ENCODE measurements around the gene WDTC1. TPM values are rescaled to one million over a fixed set of nuclear protein-coding genes. Genes with fewer than 3 reads are reported as not detected.

The WDTC1 gene
- total and polyA plus RNA-seq, 2 of the 13 experiments (the other 11 are each of a cell fraction or from before 2014, with no cell fraction given): 5.5 TPM

DNA sequence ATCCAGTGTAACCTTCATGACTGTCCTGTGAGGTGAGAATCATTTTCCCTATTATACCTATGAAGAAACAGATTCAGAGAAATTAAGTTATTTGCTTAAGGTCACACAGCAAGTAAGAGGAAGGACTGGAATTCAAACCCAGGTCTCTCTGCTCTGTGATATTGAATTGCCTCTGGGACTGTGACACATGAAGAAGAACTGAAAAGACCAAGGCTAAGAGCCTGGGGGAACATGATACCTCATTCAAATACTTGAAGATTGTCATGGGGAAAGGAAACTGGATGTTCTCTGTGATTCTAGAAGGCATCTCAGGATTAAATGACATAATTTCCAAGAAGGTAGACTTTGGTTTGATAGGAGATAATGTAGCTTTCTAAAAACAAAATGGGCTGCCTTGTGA, 3.6 kb downstream of the WDTC1 start:
- Histone ChIP-seq H3K4me2 (ENCODE audit: low read depth, low read length) (no peak overlapping the region), H3K9ac (ENCODE audit: insufficient read depth, low read depth, low read length) (no peak overlapping the region), H3K27me3 (ENCODE audit: control insufficient read depth in 1 of 2, insufficient read depth in 2 of 2, low read length in 2 of 2) (no peaks in the 10 kb centered on the region), H3K4me1 (ENCODE audit: insufficient read depth, low read length) (peaks cover 20% of the 10 kb centered on the region), H3K4me3 (replicated peaks in 1 of 3; ENCODE audit: insufficient read depth in 1 of 3, low read depth in 2 of 3, low read length in 3 of 3) (no peak overlapping the region), H3K27ac (ENCODE audit: extremely low read length, insufficient read depth, low read length) (no peak overlapping the region), H3K79me2 (ENCODE audit: insufficient read depth, low read length) (peaks cover 11% of the 10 kb centered on the region), H3K9me3 (ENCODE audit: low read length) (no peaks in the 10 kb centered on the region), H3K36me3 (replicated peaks in 1 of 2; ENCODE audit: control insufficient read depth in 1 of 2, insufficient read depth in 2 of 2, low read length in 2 of 2) (no peaks in the 10 kb centered on the region), H4K20me1 (ENCODE audit: insufficient read depth, low read length) (no peaks in the 10 kb centered on the region), H2AFZ (ENCODE audit: low read length) (no peak overlapping the region)
- FAIRE-seq (no peak), ATAC-seq (no peak), DNase-seq (ENCODE audit: low spot score) (no peak)
- POLR2A ChIA-PET: no interaction called here
- no TSS peak for BruUV-seq (replicated peaks)
- in situ Hi-C loops (cut with HindIII; ENCODE audit: extremely low pct_ligation_motif_present, low pct_unique_long_range_greater_than_20kb): no loop called here
- intact Hi-C loops (cut with micrococcal nuclease; ENCODE audit: unreplicated experiment): no loop called here
- CTCF ChIA-PET (ENCODE audit: low intra/inter-chr PET ratio, low total read pairs): no interaction called here
- TF ChIP-seq AHR (CRISPR knock-in tag; IDR thresholded peaks at IDR 0.05) (no peak), ZNF335 (CRISPR knock-in tag; IDR thresholded peaks at IDR 0.05) (no peak), POLR2AphosphoS5 (IDR thresholded peaks at IDR 0.05; ENCODE audit: low read depth, low read length) (no peak), NCOA2 (CRISPR knock-in tag; IDR thresholded peaks at IDR 0.05) (no peak), GTF2F1 (IDR thresholded peaks at IDR 0.05; ENCODE audit: low read length) (no peak), ZSCAN22 (CRISPR knock-in tag; IDR thresholded peaks at IDR 0.05) (no peak), ZNF292 (CRISPR knock-in tag; IDR thresholded peaks at IDR 0.05; ENCODE audit: borderline replicate concordance, low read depth) (no peak), SIN3A (IDR thresholded peaks at IDR 0.05; ENCODE audit: borderline replicate concordance, low read depth, low read length) (no peak), YY1 (IDR thresholded peaks at IDR 0.05; ENCODE audit: insufficient read depth, insufficient replicate concordance, low read depth, low read length) (no peak), MTA3 (CRISPR knock-in tag; IDR thresholded peaks at IDR 0.05) (no peak), KLF16 (CRISPR knock-in tag; IDR thresholded peaks at IDR 0.05) (no peak), ZNF878 (CRISPR knock-in tag; IDR thresholded peaks at IDR 0.05) (no peak), ZNF773 (CRISPR knock-in tag; IDR thresholded peaks at IDR 0.05; ENCODE audit: borderline replicate concordance) (no peak), ZNF225 (CRISPR knock-in tag; IDR thresholded peaks at IDR 0.05) (no peak)
- TF ChIP-seq, protein P1, sequence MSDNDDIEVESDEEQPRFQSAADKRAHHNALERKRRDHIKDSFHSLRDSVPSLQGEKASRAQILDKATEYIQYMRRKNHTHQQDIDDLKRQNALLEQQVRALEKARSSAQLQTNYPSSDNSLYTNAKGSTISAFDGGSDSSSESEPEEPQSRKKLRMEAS (IDR thresholded peaks at IDR 0.05): no peak
- TF ChIP-seq, protein P2, sequence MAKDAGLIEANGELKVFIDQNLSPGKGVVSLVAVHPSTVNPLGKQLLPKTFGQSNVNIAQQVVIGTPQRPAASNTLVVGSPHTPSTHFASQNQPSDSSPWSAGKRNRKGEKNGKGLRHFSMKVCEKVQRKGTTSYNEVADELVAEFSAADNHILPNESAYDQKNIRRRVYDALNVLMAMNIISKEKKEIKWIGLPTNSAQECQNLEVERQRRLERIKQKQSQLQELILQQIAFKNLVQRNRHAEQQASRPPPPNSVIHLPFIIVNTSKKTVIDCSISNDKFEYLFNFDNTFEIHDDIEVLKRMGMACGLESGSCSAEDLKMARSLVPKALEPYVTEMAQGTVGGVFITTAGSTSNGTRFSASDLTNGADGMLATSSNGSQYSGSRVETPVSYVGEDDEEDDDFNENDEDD (CRISPR knock-in tag; IDR thresholded peaks at IDR 0.05; ENCODE audit: borderline replicate concordance): no peak
- TF ChIP-seq, protein P3, sequence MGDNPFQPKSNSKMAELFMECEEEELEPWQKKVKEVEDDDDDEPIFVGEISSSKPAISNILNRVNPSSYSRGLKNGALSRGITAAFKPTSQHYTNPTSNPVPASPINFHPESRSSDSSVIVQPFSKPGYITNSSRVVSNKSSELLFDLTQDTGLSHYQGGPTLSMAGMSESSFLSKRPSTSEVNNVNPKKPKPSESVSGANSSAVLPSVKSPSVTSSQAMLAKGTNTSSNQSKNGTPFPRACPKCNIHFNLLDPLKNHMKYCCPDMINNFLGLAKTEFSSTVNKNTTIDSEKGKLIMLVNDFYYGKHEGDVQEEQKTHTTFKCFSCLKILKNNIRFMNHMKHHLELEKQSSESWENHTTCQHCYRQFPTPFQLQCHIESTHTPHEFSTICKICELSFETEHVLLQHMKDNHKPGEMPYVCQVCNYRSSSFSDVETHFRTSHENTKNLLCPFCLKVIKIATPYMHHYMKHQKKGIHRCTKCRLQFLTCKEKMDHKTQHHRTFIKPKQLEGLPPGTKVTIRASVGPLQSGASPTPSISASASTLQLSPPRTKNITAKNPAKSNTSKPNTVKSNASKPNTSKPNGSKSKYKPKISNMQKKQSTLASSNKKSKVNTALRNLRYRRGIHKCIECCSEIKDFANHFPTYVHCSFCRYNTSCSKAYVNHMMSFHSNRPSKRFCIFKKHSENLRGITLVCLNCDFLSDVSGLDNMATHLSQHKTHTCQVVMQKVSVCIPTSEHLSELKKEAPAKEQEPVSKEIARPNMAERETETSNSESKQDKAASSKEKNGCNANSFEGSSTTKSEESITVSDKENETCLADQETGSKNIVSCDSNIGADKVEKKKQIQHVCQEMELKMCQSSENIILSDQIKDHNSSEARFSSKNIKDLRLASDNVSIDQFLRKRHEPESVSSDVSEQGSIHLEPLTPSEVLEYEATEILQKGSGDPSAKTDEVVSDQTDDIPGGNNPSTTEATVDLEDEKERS (CRISPR knock-in tag; IDR thresholded peaks at IDR 0.05): no peak
- TF ChIP-seq, protein P4, sequence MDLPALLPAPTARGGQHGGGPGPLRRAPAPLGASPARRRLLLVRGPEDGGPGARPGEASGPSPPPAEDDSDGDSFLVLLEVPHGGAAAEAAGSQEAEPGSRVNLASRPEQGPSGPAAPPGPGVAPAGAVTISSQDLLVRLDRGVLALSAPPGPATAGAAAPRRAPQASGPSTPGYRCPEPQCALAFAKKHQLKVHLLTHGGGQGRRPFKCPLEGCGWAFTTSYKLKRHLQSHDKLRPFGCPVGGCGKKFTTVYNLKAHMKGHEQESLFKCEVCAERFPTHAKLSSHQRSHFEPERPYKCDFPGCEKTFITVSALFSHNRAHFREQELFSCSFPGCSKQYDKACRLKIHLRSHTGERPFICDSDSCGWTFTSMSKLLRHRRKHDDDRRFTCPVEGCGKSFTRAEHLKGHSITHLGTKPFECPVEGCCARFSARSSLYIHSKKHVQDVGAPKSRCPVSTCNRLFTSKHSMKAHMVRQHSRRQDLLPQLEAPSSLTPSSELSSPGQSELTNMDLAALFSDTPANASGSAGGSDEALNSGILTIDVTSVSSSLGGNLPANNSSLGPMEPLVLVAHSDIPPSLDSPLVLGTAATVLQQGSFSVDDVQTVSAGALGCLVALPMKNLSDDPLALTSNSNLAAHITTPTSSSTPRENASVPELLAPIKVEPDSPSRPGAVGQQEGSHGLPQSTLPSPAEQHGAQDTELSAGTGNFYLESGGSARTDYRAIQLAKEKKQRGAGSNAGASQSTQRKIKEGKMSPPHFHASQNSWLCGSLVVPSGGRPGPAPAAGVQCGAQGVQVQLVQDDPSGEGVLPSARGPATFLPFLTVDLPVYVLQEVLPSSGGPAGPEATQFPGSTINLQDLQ (CRISPR knock-in tag; IDR thresholded peaks at IDR 0.05): no peak
- TF ChIP-seq, protein P5, sequence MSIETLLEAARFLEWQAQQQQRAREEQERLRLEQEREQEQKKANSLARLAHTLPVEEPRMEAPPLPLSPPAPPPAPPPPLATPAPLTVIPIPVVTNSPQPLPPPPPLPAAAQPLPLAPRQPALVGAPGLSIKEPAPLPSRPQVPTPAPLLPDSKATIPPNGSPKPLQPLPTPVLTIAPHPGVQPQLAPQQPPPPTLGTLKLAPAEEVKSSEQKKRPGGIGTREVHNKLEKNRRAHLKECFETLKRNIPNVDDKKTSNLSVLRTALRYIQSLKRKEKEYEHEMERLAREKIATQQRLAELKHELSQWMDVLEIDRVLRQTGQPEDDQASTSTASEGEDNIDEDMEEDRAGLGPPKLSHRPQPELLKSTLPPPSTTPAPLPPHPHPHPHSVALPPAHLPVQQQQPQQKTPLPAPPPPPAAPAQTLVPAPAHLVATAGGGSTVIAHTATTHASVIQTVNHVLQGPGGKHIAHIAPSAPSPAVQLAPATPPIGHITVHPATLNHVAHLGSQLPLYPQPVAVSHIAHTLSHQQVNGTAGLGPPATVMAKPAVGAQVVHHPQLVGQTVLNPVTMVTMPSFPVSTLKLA (IDR thresholded peaks at IDR 0.05): no peak
